HG02973 (cell line): ENCODE measurements around the gene HARBI1.

Experiments
- ATAC-seq: cut with Tn5 transposase; IDR thresholded peaks from one replicate; pipeline ENCODE4 v1.9.1; 2021; ENCODE audit warnings: moderate library complexity; ENCODE audit not compliant: unreplicated experiment

The HARBI1 gene

GRCh38 chr11:46617134-46617971 lies at the start of gene HARBI1, which contains the start of gene ATG13:
Gene HARBI1, minus strand, starts transcription at chr11:46617227. Its CDS starts 990 bp downstream, at chr11:46616237.
Gene ATG13, plus strand, starts transcription at chr11:46617553. Its CDS starts 26,739 bp downstream, at chr11:46644292.
- ATAC-seq: peak; percentile 86

- ATAC-seq: no peak
Measured at GRCh38 chr11:46666516-46666915, 49.5 kb upstream of the HARBI1 start.

GRCh38 chr11:46665356-46665755 lies 48.3 kb upstream of the HARBI1 start:
- no peak for ATAC-seq

GRCh38 chr11:46664612-46665011 lies 47.6 kb upstream of the HARBI1 start:
- no peak for ATAC-seq

- no peak for ATAC-seq
Measured at GRCh38 chr11:46663277-46663940, 46.4 kb upstream of the HARBI1 start.

GRCh38 chr11:46662366-46662765 lies 45.3 kb upstream of the HARBI1 start:
- ATAC-seq: no peak

GRCh38 chr11:46661836-46662235 lies 44.8 kb upstream of the HARBI1 start:
- no peak for ATAC-seq

GRCh38 chr11:46659908-46660307 lies 42.9 kb upstream of the HARBI1 start:
- no peak for ATAC-seq

GRCh38 chr11:46658259-46658658 lies 41.2 kb upstream of the HARBI1 start:
- ATAC-seq: no peak

- no peak for ATAC-seq
Measured at GRCh38 chr11:46657186-46657585, 40.2 kb upstream of the HARBI1 start.

- ATAC-seq: no peak
Measured at GRCh38 chr11:46655631-46656030, 38.6 kb upstream of the HARBI1 start.

GRCh38 chr11:46649180-46649738 lies 32.2 kb upstream of the HARBI1 start:
- ATAC-seq: no peak

- ATAC-seq: no peak
Measured at GRCh38 chr11:46643986-46644385, 27.0 kb upstream of the HARBI1 start.

GRCh38 chr11:46643531-46643930 lies 26.5 kb upstream of the HARBI1 start:
- no peak for ATAC-seq

- no peak for ATAC-seq
Measured at GRCh38 chr11:46642627-46643335, 25.8 kb upstream of the HARBI1 start.

- no peak for ATAC-seq
Measured at GRCh38 chr11:46641639-46642038, 24.6 kb upstream of the HARBI1 start.

- ATAC-seq: no peak
Measured at GRCh38 chr11:46640036-46640788, 23.2 kb upstream of the HARBI1 start.

GRCh38 chr11:46639197-46639839 lies 22.3 kb upstream of the HARBI1 start:
- no peak for ATAC-seq

- no peak for ATAC-seq
Measured at GRCh38 chr11:46637546-46637945, 20.5 kb upstream of the HARBI1 start.

GRCh38 chr11:46635557-46636139 lies 18.6 kb upstream of the HARBI1 start:
- ATAC-seq: no peak
